ENCODE results near the gene LGR5. TPM values are rescaled to one million over a fixed set of nuclear protein-coding genes. Genes with fewer than 3 reads are reported as not detected.

The LGR5 gene
- total and polyA plus RNA-seq, 2 of the 13 experiments (the other 11 are each of a cell fraction or from before 2014, with no cell fraction given): 37.0 to 121 TPM

DNA sequence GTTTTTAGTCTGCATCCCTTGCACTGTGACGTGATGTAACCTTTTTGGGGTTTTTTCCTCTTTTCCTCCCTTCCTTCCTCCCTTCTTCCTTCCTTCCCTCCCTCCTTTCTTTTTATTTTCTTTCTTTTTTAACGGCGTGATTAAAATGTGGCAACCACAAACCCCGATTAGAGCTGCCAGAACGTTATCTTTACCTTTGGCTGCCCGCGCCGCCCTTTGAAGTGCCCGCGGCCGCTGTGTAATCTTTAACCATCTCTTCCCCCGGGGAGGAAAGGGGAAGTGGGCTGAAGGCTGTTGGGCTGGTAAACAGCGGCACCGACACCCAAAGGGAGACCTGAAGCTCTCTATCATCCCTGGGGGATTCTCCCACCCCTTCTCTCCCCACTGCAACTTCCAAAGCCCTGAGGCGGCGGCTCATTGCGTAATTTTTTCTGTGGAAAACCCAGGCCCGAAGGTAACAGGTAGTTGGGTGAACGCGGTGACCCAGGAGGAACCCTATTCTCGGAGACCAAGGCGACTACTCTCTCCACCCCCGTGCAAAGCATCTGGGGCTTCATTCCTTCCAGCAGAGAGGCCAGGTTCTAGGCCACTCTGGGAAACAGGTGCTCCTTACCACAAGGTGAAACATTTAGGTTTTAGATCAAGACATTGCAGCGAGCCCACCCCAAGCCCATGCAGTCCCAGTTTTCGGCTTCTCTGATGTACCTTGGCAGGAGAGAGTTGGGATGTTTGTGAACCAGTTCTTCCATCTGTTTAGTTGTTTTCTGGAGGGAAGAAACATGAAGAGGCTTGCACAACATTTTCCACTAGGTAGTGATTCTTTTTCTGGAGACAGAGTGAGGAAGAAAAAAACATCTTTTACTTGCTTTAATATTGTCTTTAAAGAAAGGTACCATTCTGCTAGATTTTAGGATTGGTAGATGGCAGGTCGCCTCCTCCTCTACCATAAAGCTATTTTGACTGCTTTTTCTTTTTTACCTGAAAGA, 1.5 kb downstream of the LGR5 start (continued):
- TF ChIP-seq TFAP4 (IDR thresholded peaks at IDR 0.05; ENCODE audit: borderline replicate concordance, low read depth) (peak; percentile 54; the same call in 1 of the 2 replicates), REL (CRISPR knock-in tag; conservative IDR thresholded peaks at IDR 0.05) (peak; percentile 58; the same call in 1 of the 2 replicates), GLI4 (CRISPR knock-in tag; IDR thresholded peaks at IDR 0.05; ENCODE audit: borderline replicate concordance) (no peak; the same call in 1 of the 2 replicates), FOXA3 (CRISPR knock-in tag; IDR thresholded peaks at IDR 0.05) (peak; percentile 91), ZNF607 (CRISPR knock-in tag; IDR thresholded peaks at IDR 0.05; ENCODE audit: borderline replicate concordance) (0 out of 2 replicates have a peak, but pooled peaks have one; percentile 1), XBP1 (CRISPR knock-in tag; IDR thresholded peaks at IDR 0.05) (no peak), DR1 (CRISPR knock-in tag; IDR thresholded peaks at IDR 0.05) (no peak), REXO4 (CRISPR knock-in tag; IDR thresholded peaks at IDR 0.05; ENCODE audit: borderline replicate concordance) (no peak), PRDM4 (CRISPR knock-in tag; IDR thresholded peaks at IDR 0.05; ENCODE audit: borderline replicate concordance) (no peak; the same call in 1 of the 2 replicates), MTA1 (CRISPR knock-in tag; IDR thresholded peaks at IDR 0.05; ENCODE audit: borderline replicate concordance) (peak; percentile 80; the same call in 1 of the 2 replicates), MAFF (IDR thresholded peaks at IDR 0.05; ENCODE audit: low read depth, low read length) (no peak), SKI (IDR thresholded peaks at IDR 0.05; ENCODE audit: partially characterized antibody) (peak; percentile 83), FOSL1 (CRISPR knock-in tag; IDR thresholded peaks at IDR 0.05; ENCODE audit: borderline replicate concordance) (peak; percentile 59; the same call in 1 of the 2 replicates), SYNCRIP (IDR thresholded peaks at IDR 0.05; ENCODE audit: insufficient read depth, low read depth, low read length) (no peak), ZNF101 (CRISPR knock-in tag; IDR thresholded peaks at IDR 0.05; ENCODE audit: borderline replicate concordance, low read depth) (no peak), ZNF230 (CRISPR knock-in tag; IDR thresholded peaks at IDR 0.05) (no peak), ZFP62 (CRISPR knock-in tag; IDR thresholded peaks at IDR 0.05) (no peak)
- TF ChIP-seq, protein P1, sequence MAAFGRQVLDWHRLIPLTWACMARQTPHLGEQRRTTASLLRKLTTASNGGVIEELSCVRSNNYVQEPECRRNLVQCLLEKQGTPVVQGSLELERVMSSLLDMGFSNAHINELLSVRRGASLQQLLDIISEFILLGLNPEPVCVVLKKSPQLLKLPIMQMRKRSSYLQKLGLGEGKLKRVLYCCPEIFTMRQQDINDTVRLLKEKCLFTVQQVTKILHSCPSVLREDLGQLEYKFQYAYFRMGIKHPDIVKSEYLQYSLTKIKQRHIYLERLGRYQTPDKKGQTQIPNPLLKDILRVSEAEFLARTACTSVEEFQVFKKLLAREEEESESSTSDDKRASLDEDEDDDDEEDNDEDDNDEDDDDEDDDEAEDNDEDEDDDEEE (CRISPR knock-in tag; IDR thresholded peaks at IDR 0.05): no peak
- TF ChIP-seq, protein P2, sequence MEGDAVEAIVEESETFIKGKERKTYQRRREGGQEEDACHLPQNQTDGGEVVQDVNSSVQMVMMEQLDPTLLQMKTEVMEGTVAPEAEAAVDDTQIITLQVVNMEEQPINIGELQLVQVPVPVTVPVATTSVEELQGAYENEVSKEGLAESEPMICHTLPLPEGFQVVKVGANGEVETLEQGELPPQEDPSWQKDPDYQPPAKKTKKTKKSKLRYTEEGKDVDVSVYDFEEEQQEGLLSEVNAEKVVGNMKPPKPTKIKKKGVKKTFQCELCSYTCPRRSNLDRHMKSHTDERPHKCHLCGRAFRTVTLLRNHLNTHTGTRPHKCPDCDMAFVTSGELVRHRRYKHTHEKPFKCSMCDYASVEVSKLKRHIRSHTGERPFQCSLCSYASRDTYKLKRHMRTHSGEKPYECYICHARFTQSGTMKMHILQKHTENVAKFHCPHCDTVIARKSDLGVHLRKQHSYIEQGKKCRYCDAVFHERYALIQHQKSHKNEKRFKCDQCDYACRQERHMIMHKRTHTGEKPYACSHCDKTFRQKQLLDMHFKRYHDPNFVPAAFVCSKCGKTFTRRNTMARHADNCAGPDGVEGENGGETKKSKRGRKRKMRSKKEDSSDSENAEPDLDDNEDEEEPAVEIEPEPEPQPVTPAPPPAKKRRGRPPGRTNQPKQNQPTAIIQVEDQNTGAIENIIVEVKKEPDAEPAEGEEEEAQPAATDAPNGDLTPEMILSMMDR (CRISPR knock-in tag; IDR thresholded peaks at IDR 0.05): no peak
- TF ChIP-seq, protein P3, sequence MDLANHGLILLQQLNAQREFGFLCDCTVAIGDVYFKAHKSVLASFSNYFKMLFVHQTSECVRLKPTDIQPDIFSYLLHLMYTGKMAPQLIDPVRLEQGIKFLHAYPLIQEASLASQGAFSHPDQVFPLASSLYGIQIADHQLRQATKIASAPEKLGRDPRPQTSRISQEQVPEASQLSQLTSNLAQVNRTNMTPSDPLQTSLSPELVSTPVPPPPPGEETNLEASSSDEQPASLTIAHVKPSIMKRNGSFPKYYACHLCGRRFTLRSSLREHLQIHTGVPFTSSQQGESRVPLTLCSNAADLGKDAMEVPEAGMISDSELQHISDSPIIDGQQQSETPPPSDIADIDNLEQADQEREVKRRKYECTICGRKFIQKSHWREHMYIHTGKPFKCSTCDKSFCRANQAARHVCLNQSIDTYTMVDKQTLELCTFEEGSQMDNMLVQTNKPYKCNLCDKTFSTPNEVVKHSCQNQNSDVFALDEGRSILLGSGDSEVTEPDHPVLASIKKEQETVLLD (CRISPR knock-in tag; IDR thresholded peaks at IDR 0.05; ENCODE audit: low read depth): 0 out of 2 replicates have a peak, but pooled peaks have one; percentile 31
